H1 (cell line): ENCODE measurements around the gene BEST1.

Experiments used
- CREB1 ChIP-seq: IDR thresholded peaks from 2 replicates; pipeline ENCODE4 v1.6.1; 2012; ENCODE audit warnings: inconsistent platforms
- CTCF ChIP-seq, 3 experiments: IDR thresholded peaks; 1 replicate in 2 of 3; 2 replicates in 1 of 3; pipeline versions ENCODE4 v1.5.1 to v1.6.1; 2011; ENCODE audit warnings: low read length in 3 of 3, mild to moderate bottlenecking in 3 of 3, inconsistent platforms in 2 of 3, low read depth in 1 of 3, moderate library complexity in 1 of 3; ENCODE audit not compliant: insufficient read depth in 1 of 3; ENCODE audit errors: control extremely low read depth in 1 of 3
- SUZ12 ChIP-seq: fragments of 200-600 bp; sonication (generic); IDR thresholded peaks from 2 replicates; pipeline ENCODE4 v1.6.1; 2012; ENCODE audit warnings: mild to moderate bottlenecking, inconsistent platforms, low read length, moderate library complexity, mixed read lengths

- TF ChIP-seq CTCF (IDR thresholded peaks at IDR 0.05; ENCODE audit: control extremely low read depth in 1 of 3, insufficient read depth in 1 of 3, low read depth in 1 of 3, low read length in 3 of 3) (no peak), SUZ12 (no peak), CREB1 (no peak)
These were observed 26.8 kb downstream of the BEST1 start for GRCh38 chr11:61976813-61977475.
